HepG2 (cell line): Measurements from ENCODE around the gene RNH1. TPM values are rescaled to one million over a fixed set of nuclear protein-coding genes. Genes with fewer than 3 reads are reported as not detected.
A peak's percentile ranks its signal among the peaks of the same experiment; 100 is the strongest.

ENCODE experiments used
- ATAC-seq: fragments of 200-7000 bp; cut with Tn5 transposase; 3 replicates; pipeline ENCODE4 v1.9.1; 2020; ENCODE audit warnings: mild to moderate bottlenecking, moderate library complexity
- BruUV-seq: library from RNA; stranded (reverse); fragments of 400-500 nt; replicated peaks from 2 replicates; lab custom pipeline; 2021; lab: Mats Ljungman, UMichigan
- CTCF ChIA-PET: fragments of 300-600 bp; formaldehyde crosslinking; extraction: SDS; loops from one replicate; lab custom pipeline; 2021; ENCODE audit warnings: low total read pairs, inconsistent platforms, low intra/inter-chr PET ratio; lab: Yijun Ruan, JAX
- POLR2A ChIA-PET: fragments of 350-600 bp; sonication (Branson Sonifier 250); formaldehyde crosslinking; loops from one replicate; lab custom pipeline; 2020; ENCODE audit warnings: antibody characterized with exemption, inconsistent platforms; lab: Yijun Ruan, JAX
- DNase-seq: peaks from one replicate; pipeline ENCODE4 v3.0.0-alpha.2; 2015; ENCODE audit warnings: low spot score
- FAIRE-seq: peaks from 3 replicates; lab custom pipeline; 2011; peaks lifted over from hg19 to GRCh38; lab: Jason Lieb, UNC
- H2AFZ ChIP-seq: one replicate; pipeline ENCODE4 v1.6.1; 2011; ENCODE audit warnings: low read length, inconsistent platforms
- H3K27ac ChIP-seq: fragments of 300-600 bp; 3 replicates; pipeline ENCODE4 v1.8.0; 2011; ENCODE audit warnings: mixed run types, mild to moderate bottlenecking, mixed read lengths, low read length, inconsistent platforms; ENCODE audit not compliant: insufficient read depth; ENCODE audit errors: extremely low read length
- H3K27me3 ChIP-seq, 2 experiments: fragments of 200-600 bp in 1 of 2; 2 replicates in 1 of 2; 3 replicates in 1 of 2; pipeline versions ENCODE4 v1.6.0 to v1.8.0; 2011; ENCODE audit warnings: low read length in 2 of 2, mild to moderate bottlenecking in 2 of 2, moderate library complexity in 2 of 2, inconsistent platforms in 1 of 2; ENCODE audit not compliant: insufficient read depth in 2 of 2, control insufficient read depth in 1 of 2
- H3K36me3 ChIP-seq, 2 experiments: fragments of 200-600 bp in 1 of 2; replicated peaks in 1 of 2; 2 replicates in 1 of 2; 3 replicates in 1 of 2; pipeline versions ENCODE4 v1.5.1 to v1.8.0; 2011; ENCODE audit warnings: low read length in 2 of 2, inconsistent platforms in 1 of 2; ENCODE audit not compliant: insufficient read depth in 2 of 2, control insufficient read depth in 1 of 2
- H3K4me1 ChIP-seq: 2 replicates; pipeline ENCODE4 v1.5.1; 2012; ENCODE audit warnings: low read length, inconsistent platforms; ENCODE audit not compliant: insufficient read depth
- H3K4me2 ChIP-seq: 2 replicates; pipeline ENCODE4 v1.6.0; 2011; ENCODE audit warnings: low read depth, low read length, inconsistent platforms
- H3K4me3 ChIP-seq, 3 experiments: fragments of 200-600 bp in 1 of 3; sonication (generic), shearing (Covaris generic) in 1 of 3; replicated peaks in 1 of 3; 2 replicates each; pipeline ENCODE4 v1.5.1; 2011 to 2016; ENCODE audit warnings: low read length in 3 of 3, inconsistent platforms in 2 of 3, low read depth in 2 of 3, mild to moderate bottlenecking in 2 of 3, control low read depth in 1 of 3, mixed read lengths in 1 of 3; ENCODE audit not compliant: insufficient read depth in 1 of 3
- H3K79me2 ChIP-seq: one replicate; pipeline ENCODE4 v1.6.1; 2011; ENCODE audit warnings: low read length, inconsistent platforms; ENCODE audit not compliant: insufficient read depth
- H3K9ac ChIP-seq: 2 replicates; pipeline ENCODE4 v1.6.0; 2011; ENCODE audit warnings: mild to moderate bottlenecking, low read depth, low read length, inconsistent platforms; ENCODE audit not compliant: insufficient read depth
- H3K9me3 ChIP-seq: 2 replicates; pipeline ENCODE4 v1.5.1; 2012; ENCODE audit warnings: mild to moderate bottlenecking, low read length
- H4K20me1 ChIP-seq: 2 replicates; pipeline ENCODE4 v1.6.0; 2011; ENCODE audit warnings: inconsistent platforms, mild to moderate bottlenecking, low read length, moderate library complexity; ENCODE audit not compliant: insufficient read depth
- CAMTA2 ChIP-seq: sonication (generic); formaldehyde crosslinking; IDR thresholded peaks from 2 replicates; pipeline ENCODE4 v1.4.0; 2020; ENCODE audit warnings: mild to moderate bottlenecking, missing genetic modification reagents, borderline replicate concordance
- ETV5 ChIP-seq: IDR thresholded peaks from 2 replicates; pipeline ENCODE4 v1.6.1; 2018; ENCODE audit warnings: missing biosample characterization, missing genetic modification reagents, inconsistent platforms, borderline replicate concordance
- HDAC1 ChIP-seq: sonication (generic); formaldehyde crosslinking; IDR thresholded peaks from 2 replicates; pipeline ENCODE4 v1.5.1; 2020; ENCODE audit warnings: mild to moderate bottlenecking, missing genetic modification reagents
- MED13 ChIP-seq: sonication (generic); formaldehyde crosslinking; IDR thresholded peaks from 2 replicates; pipeline ENCODE4 v1.5.0; 2020; ENCODE audit warnings: missing genetic modification reagents
- MTF2 ChIP-seq: sonication (generic); formaldehyde crosslinking; IDR thresholded peaks from 2 replicates; pipeline ENCODE4 v1.5.0; 2020; ENCODE audit warnings: missing genetic modification reagents, borderline replicate concordance
- RAD51 ChIP-seq: fragments of 450-650 bp; IDR thresholded peaks from 2 replicates; pipeline ENCODE4 v1.6.1; 2016; ENCODE audit warnings: borderline replicate concordance
- SNRNP70 ChIP-seq: fragments of 200-400 bp; formaldehyde crosslinking; IDR thresholded peaks from 2 replicates; pipeline ENCODE4 v1.6.1; 2017; ENCODE audit warnings: mild to moderate bottlenecking, low read depth, low read length, moderate library complexity
- TARDBP ChIP-seq: sonication (generic); formaldehyde crosslinking; IDR thresholded peaks from 2 replicates; pipeline ENCODE4 v1.8.0; 2022; ENCODE audit warnings: mild to moderate bottlenecking, missing genetic modification reagents
- TCF7 ChIP-seq: sonication (generic); IDR thresholded peaks from 2 replicates; pipeline ENCODE4 v1.6.1; 2016; ENCODE audit warnings: antibody characterized with exemption, low read depth
- ZBTB7B ChIP-seq: sonication (generic); formaldehyde crosslinking; IDR thresholded peaks from 2 replicates; pipeline ENCODE4 v1.4.0; 2020; ENCODE audit warnings: missing genetic modification reagents
- ZFP1 ChIP-seq: IDR thresholded peaks from 2 replicates; pipeline ENCODE4 v1.6.1; 2016
- ZSCAN25 ChIP-seq: sonication (generic); formaldehyde crosslinking; IDR thresholded peaks from 2 replicates; pipeline ENCODE4 v1.8.0; 2022; ENCODE audit warnings: mild to moderate bottlenecking, missing genetic modification reagents
- WGBS: methylation state at CpG from one replicate; pipeline ENCODE4 v1.1.6; 2017; ENCODE audit warnings: low lambda C conversion rate; 5-methylcytosine and 5-hydroxymethylcytosine counted together
- in situ Hi-C: cut with HindIII; loops from 2 replicates; pipeline ENCODE4 v1.10.0; 2017; ENCODE audit warnings: low pct_unique_long_range_greater_than_20kb; ENCODE audit not compliant: extremely low pct_ligation_motif_present
- intact Hi-C: fragments of 100-400 bp; cut with micrococcal nuclease; formaldehyde crosslinking; loops from one replicate; pipeline ENCODE4 v1.10.0; 2022; ENCODE audit not compliant: unreplicated experiment
- polyA plus RNA-seq, 8 experiments: library from polyadenylated mRNA; depleted of rRNA in 3 of 8; stranded (reverse) in 7 of 8; unstranded in 1 of 8; fragments of >200 nt; fragmentation: Illumina TruSeq in 4 of 8; extraction: Trizol in 4 of 8; gene quantifications; 2 replicates each; pipeline versions ENCODE4 v1.2.1 to v1.2.3, GENCODE V29; 2011 to 2016; ENCODE audit warnings: low read depth in 4 of 8, missing spikeins in 1 of 8, mixed read lengths in 1 of 8; ENCODE audit not compliant: insufficient read depth in 1 of 8
- total RNA-seq, 5 experiments: library from RNA; depleted of rRNA; stranded (reverse); fragments of >200 nt; fragmentation: Illumina TruSeq; extraction: Trizol; gene quantifications; 2 replicates each; pipeline ENCODE4 v1.2.3, GENCODE V29; 2016; ENCODE audit warnings: low read depth in 1 of 5
- TF ChIP-seq, protein P1 (sequence below): sonication (generic); formaldehyde crosslinking; IDR thresholded peaks from 2 replicates; pipeline ENCODE4 v1.5.0; 2020; ENCODE audit warnings: mild to moderate bottlenecking, missing genetic modification reagents
- TF ChIP-seq, protein P2 (sequence below): sonication (generic); formaldehyde crosslinking; IDR thresholded peaks from 2 replicates; pipeline ENCODE4; 2020; ENCODE audit warnings: missing genetic modification reagents, mild to moderate bottlenecking, borderline replicate concordance
- TF ChIP-seq, protein P3 (sequence below): IDR thresholded peaks from 2 replicates; pipeline ENCODE4 v1.6.1; 2012; ENCODE audit warnings: inconsistent platforms
- TF ChIP-seq, protein P4 (sequence below), 2 experiments: sonication (generic) in 1 of 2; formaldehyde crosslinking in 1 of 2; IDR thresholded peaks; 2 replicates each; pipeline versions ENCODE4 v1.4.0 to v1.6.1; 2018 to 2020; ENCODE audit warnings: missing genetic modification reagents in 2 of 2, borderline replicate concordance in 1 of 2, low read depth in 1 of 2, mild to moderate bottlenecking in 1 of 2, missing biosample characterization in 1 of 2

The RNH1 gene
- total and polyA plus RNA-seq, 2 of the 13 experiments (the other 11 are each of a cell fraction or from before 2014, with no cell fraction given), result 36.0 to 74.1 TPM

DNA sequence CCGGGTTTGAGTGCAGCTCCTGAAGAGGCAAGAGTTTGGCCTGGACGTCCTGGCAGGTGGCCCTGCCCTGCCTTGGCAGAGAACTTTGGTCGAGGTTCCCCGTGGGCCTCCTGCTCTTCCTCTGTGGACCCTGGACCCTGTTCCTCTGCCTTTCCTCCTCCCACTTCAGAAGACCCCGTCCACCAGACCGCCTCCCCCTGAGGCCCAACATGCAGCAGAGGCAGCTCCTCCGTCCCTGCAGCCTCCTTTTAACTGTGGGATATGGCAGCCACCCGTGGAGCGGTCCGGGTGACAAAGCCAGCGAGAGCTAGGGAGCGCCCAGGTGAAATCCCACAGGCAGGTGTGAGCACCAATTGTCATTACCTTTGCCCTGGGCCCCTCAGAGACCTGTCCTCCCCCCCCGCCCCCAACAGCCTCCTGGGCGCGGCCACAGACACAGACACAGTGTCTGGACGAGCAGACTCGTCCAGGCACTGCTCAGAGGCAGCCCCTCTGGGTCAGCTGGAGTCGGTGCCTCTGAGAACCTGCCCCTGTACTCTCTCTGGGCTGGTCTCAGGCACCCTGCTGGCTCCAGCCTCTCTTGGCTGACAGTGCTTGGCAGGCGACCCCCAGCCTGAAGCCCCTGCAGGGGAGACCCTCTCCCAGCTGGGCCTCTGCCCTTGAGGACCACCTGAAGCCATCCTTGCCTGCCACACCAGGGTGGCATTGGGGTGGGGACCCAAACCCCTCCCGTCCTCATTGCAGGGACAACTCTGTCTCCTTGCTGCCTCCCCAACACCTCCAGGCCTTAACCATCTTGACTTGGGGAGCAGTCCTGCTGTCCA, 61.1 kb downstream of the RNH1 start:
- Histone ChIP-seq H4K20me1 (no peaks in the 10 kb centered on the region), H2AFZ (no peak overlapping the region), H3K4me2 (peak overlapping the region; percentile 87), H3K9ac (peak overlapping the region; percentile 61), H3K4me3 (peak overlapping the region; percentile 38 to 69 (median 40); a peak in 5 of 6 replicates), H3K27ac (peak overlapping the region; percentile 69), H3K36me3 (no peaks in the 10 kb centered on the region), H3K4me1 (peaks cover 72% of the 10 kb centered on the region), H3K79me2 (peaks cover 3% of the 10 kb centered on the region), H3K27me3 (no peaks in the 10 kb centered on the region; a peak in 1 of 5 replicates), H3K9me3 (no peaks in the 10 kb centered on the region)
- FAIRE-seq (no peak), ATAC-seq (peak; percentile 57), DNase-seq (peak; percentile 45)
- ChIA-PET CTCF (no interaction called here), POLR2A (interaction anchor here (0.5 to 3.9 kb wide), 17 partner anchors 24 to 363 kb away, joined by 3 to 31 read pairs (median 4); partner anchors contain the start of genes BET1L, HRAS, PKP3 and RIC8A)
- BruUV-seq, result TSS peak; percentile 63
- intact Hi-C loops, result loop anchor here (5.0 kb wide), 1 partner anchor 39 kb away; no protein-coding TSS in a partner anchor
- WGBS, result 5% methylated on average over 12 of the region's 20 CpGs
- in situ Hi-C loops, result no loop called here
- peak; percentile 31; the same call in 1 of the 2 replicates for TF ChIP-seq ZSCAN25 (CRISPR knock-in tag)
- TF ChIP-seq, protein P1, sequence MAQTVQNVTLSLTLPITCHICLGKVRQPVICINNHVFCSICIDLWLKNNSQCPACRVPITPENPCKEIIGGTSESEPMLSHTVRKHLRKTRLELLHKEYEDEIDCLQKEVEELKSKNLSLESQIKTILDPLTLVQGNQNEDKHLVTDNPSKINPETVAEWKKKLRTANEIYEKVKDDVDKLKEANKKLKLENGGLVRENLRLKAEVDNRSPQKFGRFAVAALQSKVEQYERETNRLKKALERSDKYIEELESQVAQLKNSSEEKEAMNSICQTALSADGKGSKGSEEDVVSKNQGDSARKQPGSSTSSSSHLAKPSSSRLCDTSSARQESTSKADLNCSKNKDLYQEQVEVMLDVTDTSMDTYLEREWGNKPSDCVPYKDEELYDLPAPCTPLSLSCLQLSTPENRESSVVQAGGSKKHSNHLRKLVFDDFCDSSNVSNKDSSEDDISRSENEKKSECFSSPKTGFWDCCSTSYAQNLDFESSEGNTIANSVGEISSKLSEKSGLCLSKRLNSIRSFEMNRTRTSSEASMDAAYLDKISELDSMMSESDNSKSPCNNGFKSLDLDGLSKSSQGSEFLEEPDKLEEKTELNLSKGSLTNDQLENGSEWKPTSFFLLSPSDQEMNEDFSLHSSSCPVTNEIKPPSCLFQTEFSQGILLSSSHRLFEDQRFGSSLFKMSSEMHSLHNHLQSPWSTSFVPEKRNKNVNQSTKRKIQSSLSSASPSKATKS (CRISPR knock-in tag), result no peak
- no peak; the same call in 1 of the 2 replicates for TF ChIP-seq ETV5 (CRISPR knock-in tag)
- TF ChIP-seq ZFP1 (CRISPR knock-in tag), result no peak
- TF ChIP-seq MTF2 (CRISPR knock-in tag), result no peak
- no peak for TF ChIP-seq TARDBP (CRISPR knock-in tag)
- TF ChIP-seq, protein P2, sequence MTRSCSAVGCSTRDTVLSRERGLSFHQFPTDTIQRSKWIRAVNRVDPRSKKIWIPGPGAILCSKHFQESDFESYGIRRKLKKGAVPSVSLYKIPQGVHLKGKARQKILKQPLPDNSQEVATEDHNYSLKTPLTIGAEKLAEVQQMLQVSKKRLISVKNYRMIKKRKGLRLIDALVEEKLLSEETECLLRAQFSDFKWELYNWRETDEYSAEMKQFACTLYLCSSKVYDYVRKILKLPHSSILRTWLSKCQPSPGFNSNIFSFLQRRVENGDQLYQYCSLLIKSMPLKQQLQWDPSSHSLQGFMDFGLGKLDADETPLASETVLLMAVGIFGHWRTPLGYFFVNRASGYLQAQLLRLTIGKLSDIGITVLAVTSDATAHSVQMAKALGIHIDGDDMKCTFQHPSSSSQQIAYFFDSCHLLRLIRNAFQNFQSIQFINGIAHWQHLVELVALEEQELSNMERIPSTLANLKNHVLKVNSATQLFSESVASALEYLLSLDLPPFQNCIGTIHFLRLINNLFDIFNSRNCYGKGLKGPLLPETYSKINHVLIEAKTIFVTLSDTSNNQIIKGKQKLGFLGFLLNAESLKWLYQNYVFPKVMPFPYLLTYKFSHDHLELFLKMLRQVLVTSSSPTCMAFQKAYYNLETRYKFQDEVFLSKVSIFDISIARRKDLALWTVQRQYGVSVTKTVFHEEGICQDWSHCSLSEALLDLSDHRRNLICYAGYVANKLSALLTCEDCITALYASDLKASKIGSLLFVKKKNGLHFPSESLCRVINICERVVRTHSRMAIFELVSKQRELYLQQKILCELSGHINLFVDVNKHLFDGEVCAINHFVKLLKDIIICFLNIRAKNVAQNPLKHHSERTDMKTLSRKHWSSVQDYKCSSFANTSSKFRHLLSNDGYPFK (CRISPR knock-in tag), result peak; percentile 62; the same call in 1 of the 2 replicates
- no peak for TF ChIP-seq SNRNP70
- TF ChIP-seq, protein P3, sequence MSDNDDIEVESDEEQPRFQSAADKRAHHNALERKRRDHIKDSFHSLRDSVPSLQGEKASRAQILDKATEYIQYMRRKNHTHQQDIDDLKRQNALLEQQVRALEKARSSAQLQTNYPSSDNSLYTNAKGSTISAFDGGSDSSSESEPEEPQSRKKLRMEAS, result peak; percentile 77
- peak; percentile 45 for TF ChIP-seq ZBTB7B (CRISPR knock-in tag)
- TF ChIP-seq, protein P4, sequence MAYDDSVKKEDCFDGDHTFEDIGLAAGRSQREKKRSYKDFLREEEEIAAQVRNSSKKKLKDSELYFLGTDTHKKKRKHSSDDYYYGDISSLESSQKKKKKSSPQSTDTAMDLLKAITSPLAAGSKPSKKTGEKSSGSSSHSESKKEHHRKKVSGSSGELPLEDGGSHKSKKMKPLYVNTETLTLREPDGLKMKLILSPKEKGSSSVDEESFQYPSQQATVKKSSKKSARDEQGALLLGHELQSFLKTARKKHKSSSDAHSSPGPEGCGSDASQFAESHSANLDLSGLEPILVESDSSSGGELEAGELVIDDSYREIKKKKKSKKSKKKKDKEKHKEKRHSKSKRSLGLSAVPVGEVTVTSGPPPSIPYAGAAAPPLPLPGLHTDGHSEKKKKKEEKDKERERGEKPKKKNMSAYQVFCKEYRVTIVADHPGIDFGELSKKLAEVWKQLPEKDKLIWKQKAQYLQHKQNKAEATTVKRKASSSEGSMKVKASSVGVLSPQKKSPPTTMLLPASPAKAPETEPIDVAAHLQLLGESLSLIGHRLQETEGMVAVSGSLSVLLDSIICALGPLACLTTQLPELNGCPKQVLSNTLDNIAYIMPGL (CRISPR knock-in tag; IDR thresholded peaks at IDR 0.05; ENCODE audit: borderline replicate concordance in 1 of 2, low read depth in 1 of 2), result peak in 1 of 2 experiments; percentile 13; a peak in 1 of 4 replicates
- TF ChIP-seq CAMTA2 (CRISPR knock-in tag), result no peak
- TF ChIP-seq HDAC1 (CRISPR knock-in tag), result peak; percentile 24; the same call in 1 of the 2 replicates
- TF ChIP-seq RAD51, result no peak
- TF ChIP-seq MED13 (CRISPR knock-in tag), result no peak
- TF ChIP-seq TCF7, result no peak
